Measurements from ENCODE around the gene KDM5A.

DNA sequence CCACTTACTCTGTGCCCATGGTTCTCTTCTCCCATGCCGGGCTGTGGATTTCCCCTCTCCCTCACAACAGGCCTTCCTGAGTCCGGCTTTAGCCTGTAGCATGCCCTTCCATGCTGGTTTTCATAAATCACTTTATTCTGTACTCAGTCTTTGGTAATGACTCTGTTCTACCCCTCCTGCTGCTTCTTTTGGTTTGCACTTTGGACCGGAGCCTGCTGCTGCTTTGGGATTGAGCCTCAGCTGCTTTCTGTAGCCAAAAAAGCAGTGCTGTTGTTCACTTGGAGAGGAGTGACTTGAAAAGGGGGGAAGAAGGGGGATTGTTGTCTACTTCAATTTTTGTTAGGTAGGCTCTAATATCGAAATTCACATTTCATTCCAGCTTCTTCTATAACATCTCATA, 118.0 kb downstream of the KDM5A start:
- TF ChIP-seq, protein P1, sequence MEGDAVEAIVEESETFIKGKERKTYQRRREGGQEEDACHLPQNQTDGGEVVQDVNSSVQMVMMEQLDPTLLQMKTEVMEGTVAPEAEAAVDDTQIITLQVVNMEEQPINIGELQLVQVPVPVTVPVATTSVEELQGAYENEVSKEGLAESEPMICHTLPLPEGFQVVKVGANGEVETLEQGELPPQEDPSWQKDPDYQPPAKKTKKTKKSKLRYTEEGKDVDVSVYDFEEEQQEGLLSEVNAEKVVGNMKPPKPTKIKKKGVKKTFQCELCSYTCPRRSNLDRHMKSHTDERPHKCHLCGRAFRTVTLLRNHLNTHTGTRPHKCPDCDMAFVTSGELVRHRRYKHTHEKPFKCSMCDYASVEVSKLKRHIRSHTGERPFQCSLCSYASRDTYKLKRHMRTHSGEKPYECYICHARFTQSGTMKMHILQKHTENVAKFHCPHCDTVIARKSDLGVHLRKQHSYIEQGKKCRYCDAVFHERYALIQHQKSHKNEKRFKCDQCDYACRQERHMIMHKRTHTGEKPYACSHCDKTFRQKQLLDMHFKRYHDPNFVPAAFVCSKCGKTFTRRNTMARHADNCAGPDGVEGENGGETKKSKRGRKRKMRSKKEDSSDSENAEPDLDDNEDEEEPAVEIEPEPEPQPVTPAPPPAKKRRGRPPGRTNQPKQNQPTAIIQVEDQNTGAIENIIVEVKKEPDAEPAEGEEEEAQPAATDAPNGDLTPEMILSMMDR (conservative IDR thresholded peaks at IDR 0.05 in 1 of 2, IDR thresholded peaks at IDR 0.05 in 1 of 2; ENCODE audit: low read depth in 1 of 2, low read length in 2 of 2) = no peak
- no peak for TF ChIP-seq EZH2 (IDR thresholded peaks at IDR 0.05; ENCODE audit: low read length, missing control alignments)

Measured in fibroblast of lung (primary cell).